ENCODE results near the gene KRTAP5-10. TPM values are rescaled to one million over a fixed set of nuclear protein-coding genes. Genes with fewer than 3 reads are reported as not detected.
"Not testable (repeated sequence)": the region's sequence is repeated elsewhere in the genome, so short reads cannot be mapped to it uniquely, and the experiment has no call there.

Gene KRTAP5-10
- total RNA-seq, 1 experiment from 2014 or later: not detected

DNA sequence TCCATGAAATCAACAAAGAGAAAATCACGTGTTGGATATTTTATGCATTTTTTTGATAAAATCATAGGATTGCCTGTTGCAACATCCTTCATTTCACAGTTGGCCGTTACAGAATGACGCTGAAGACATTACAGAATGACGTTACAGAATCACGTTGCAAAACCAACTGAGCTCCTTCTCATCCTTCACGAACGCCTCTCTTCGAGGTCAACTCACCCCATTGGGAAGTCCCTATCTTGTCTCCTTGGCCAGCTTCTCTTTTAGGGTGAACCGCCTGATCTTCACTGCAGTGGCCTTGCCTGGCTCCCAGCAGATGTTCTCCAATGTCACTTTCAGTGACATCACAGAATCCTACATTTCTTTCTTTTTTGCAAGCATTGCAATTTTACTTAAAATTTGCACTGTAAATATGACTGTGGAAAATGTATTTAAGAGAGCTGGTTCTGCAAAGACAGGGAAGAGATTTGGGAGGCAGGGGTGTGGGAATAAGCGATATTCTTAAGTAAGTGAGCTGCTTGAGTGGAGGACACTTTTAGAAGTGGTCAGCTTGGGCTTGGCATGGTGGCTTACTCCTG lies 33.2 kb upstream of the KRTAP5-10 start:
- Mint-ChIP-seq H3K27me3 (ENCODE audit: unreplicated experiment) (peaks cover 18% of the 10 kb centered on the region), H3K27ac (ENCODE audit: unreplicated experiment) (no peak overlapping the region), H3K36me3 (ENCODE audit: insufficient read depth, unreplicated experiment) (no peaks in the 10 kb centered on the region), H3K4me3 (ENCODE audit: low read depth, unreplicated experiment) (no peak overlapping the region), H3K9me3 (ENCODE audit: low read depth, unreplicated experiment) (no peaks in the 10 kb centered on the region), H3K4me1 (ENCODE audit: low read depth, unreplicated experiment) (no peaks in the 10 kb centered on the region)
- BruUV-seq (replicated peaks): no TSS peak
- CTCF ChIA-PET: interaction anchor here (0.9 kb wide), 1 partner anchor 10 kb away, joined by 3 read pairs; no protein-coding TSS in a partner anchor
- DNase-seq: no peak
- intact Hi-C loops (cut with micrococcal nuclease; ENCODE audit: unreplicated experiment): no loop called here
- TF ChIP-seq, protein P1, sequence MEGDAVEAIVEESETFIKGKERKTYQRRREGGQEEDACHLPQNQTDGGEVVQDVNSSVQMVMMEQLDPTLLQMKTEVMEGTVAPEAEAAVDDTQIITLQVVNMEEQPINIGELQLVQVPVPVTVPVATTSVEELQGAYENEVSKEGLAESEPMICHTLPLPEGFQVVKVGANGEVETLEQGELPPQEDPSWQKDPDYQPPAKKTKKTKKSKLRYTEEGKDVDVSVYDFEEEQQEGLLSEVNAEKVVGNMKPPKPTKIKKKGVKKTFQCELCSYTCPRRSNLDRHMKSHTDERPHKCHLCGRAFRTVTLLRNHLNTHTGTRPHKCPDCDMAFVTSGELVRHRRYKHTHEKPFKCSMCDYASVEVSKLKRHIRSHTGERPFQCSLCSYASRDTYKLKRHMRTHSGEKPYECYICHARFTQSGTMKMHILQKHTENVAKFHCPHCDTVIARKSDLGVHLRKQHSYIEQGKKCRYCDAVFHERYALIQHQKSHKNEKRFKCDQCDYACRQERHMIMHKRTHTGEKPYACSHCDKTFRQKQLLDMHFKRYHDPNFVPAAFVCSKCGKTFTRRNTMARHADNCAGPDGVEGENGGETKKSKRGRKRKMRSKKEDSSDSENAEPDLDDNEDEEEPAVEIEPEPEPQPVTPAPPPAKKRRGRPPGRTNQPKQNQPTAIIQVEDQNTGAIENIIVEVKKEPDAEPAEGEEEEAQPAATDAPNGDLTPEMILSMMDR (IDR thresholded peaks at IDR 0.05; ENCODE audit: unreplicated experiment): no peak

DNA sequence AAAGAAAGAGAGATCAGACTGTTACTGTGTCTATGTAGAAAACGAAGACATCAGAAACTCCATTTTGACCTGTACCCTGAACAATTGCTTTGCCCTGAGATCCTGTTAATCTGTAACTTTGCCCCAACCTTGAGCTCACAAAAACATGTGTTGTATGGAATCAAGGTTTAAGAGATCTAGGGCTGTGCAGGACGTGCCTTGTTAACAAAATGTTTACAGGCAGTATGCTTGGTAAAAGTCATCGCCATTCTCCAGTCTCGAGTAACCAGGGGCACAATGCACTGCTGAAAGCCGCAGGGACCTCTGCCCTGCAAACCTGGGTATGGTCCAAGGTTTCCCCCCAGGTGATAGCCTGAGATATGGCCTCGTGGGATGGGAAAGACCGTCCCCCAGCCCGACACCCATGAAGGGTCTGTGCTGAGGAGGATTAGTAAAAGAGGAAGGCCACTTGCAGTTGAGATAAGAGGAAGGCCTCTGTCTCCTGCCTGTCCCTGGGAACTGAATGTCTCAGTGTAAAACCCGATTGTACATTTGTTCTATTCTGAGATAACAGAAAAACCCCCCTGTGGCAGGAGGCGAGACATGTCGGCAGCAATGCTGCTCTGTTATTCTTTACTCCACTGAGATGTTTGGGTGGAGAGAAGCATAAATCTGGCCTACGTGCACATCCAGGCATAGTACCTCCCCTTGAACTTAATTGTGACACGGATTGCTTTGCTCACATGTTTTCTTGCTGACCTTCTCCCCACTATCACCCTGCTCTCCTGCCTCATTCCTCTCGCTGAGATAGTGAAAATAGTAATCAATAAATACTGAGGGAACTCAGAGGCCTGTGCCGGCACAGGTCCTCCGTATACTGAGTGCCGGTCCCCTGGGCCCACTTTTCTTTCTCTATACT lies 30.4 kb upstream of the KRTAP5-10 start:
- H3K27me3 Mint-ChIP-seq (ENCODE audit: unreplicated experiment): peaks cover 16% of the 10 kb centered on the region
- H3K27ac Mint-ChIP-seq (ENCODE audit: unreplicated experiment); BruUV-seq (replicated peaks); H3K36me3 Mint-ChIP-seq (ENCODE audit: insufficient read depth, unreplicated experiment); H3K9me3 Mint-ChIP-seq (ENCODE audit: low read depth, unreplicated experiment); DNase-seq; CTCF ChIA-PET; intact Hi-C loops (cut with micrococcal nuclease; ENCODE audit: unreplicated experiment); H3K4me3 Mint-ChIP-seq (ENCODE audit: low read depth, unreplicated experiment); H3K4me1 Mint-ChIP-seq (ENCODE audit: low read depth, unreplicated experiment): not testable (repeated sequence)

DNA sequence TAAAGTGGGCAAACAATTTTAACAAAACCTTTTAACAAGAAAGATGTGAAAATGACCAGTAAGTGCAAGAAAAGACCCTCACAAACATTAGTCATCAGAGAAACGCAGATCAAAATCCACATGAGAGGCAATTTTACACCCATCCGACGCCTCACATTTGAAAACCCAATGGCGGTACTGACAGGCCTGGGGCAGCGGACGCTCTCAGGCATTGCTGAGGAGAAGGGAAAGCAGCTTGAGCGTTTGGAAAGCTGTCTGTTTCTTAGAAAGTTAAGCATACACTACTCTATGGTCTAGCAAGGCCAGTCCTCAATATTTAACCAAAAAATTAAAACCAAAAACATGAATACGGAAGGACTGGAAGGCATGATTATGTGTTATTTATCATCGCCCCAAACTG lies 29.5 kb upstream of the KRTAP5-10 start:
- Mint-ChIP-seq H3K9me3 (ENCODE audit: low read depth, unreplicated experiment) (peaks cover 2% of the 10 kb centered on the region), H3K36me3 (ENCODE audit: insufficient read depth, unreplicated experiment) (no peaks in the 10 kb centered on the region), H3K27ac (ENCODE audit: unreplicated experiment) (no peak overlapping the region), H3K4me3 (ENCODE audit: low read depth, unreplicated experiment) (no peak overlapping the region), H3K27me3 (ENCODE audit: unreplicated experiment) (peaks cover 24% of the 10 kb centered on the region), H3K4me1 (ENCODE audit: low read depth, unreplicated experiment) (no peaks in the 10 kb centered on the region)
- TF ChIP-seq, protein P1 (IDR thresholded peaks at IDR 0.05; ENCODE audit: unreplicated experiment): no peak
- CTCF ChIA-PET: no interaction called here
- BruUV-seq (replicated peaks): no TSS peak
- DNase-seq: no peak
- intact Hi-C loops (cut with micrococcal nuclease; ENCODE audit: unreplicated experiment): no loop called here

DNA sequence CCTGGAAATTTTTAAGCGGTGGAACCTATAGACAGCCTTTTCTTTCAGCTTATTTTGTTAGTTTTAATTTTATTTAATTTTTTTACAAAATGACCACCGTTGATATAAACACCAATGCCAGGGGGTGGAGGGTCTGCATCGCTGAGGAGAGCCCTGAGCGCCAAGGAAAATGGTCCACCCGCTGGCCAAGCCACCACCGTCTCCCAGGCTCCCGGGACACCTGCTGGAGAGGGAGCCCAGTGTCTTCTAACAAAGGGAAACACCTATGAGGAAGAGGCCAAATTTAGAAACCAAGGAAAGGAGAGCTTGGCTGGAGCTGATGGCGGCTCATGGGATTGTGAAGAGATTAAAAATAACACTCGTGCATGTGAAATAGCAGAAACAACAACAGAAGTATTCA lies 27.8 kb upstream of the KRTAP5-10 start:
- Mint-ChIP-seq H3K27ac (ENCODE audit: unreplicated experiment) (no peak overlapping the region), H3K36me3 (ENCODE audit: insufficient read depth, unreplicated experiment) (no peaks in the 10 kb centered on the region), H3K27me3 (ENCODE audit: unreplicated experiment) (peaks cover 39% of the 10 kb centered on the region), H3K4me3 (ENCODE audit: low read depth, unreplicated experiment) (no peak overlapping the region), H3K4me1 (ENCODE audit: low read depth, unreplicated experiment) (no peaks in the 10 kb centered on the region), H3K9me3 (ENCODE audit: low read depth, unreplicated experiment) (peaks cover 2% of the 10 kb centered on the region)
- CTCF ChIA-PET: no interaction called here
- TF ChIP-seq, protein P1 (IDR thresholded peaks at IDR 0.05; ENCODE audit: unreplicated experiment): no peak
- no peak for DNase-seq
- BruUV-seq (replicated peaks): no TSS peak
- intact Hi-C loops (cut with micrococcal nuclease; ENCODE audit: unreplicated experiment): no loop called here

DNA sequence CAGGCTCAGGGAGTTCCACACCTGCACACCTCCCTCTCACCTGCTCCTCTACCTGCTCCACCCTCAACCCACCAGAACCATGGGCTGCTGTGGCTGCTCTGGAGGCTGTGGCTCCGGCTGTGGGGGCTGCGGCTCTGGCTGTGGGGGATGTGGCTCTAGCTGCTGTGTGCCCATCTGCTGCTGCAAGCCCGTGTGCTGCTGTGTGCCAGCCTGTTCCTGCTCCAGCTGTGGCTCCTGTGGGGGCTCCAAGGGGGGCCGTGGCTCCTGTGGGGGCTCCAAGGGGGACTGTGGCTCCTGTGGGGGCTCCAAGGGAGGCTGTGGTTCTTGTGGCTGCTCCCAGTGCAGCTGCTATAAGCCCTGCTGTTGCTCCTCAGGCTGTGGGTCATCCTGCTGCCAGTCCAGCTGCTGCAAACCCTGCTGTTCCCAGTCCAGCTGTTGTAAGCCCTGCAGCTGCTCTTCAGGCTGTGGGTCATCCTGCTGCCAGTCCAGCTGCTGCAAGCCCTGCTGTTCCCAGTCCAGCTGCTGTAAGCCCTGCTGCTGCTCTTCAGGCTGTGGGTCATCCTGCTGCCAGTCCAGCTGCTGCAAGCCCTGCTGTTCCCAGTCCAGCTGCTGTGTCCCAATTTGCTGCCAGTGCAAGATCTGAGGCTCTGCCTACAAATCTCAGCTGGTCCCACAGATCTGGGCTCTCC lies 27.2 kb upstream of the KRTAP5-10 start, which contains the start of gene KRTAP5-8:
Gene KRTAP5-8 (plus strand): TSS at position 49 of the 689 bp plus-strand sequence. CDS start 31 bp downstream, at position 80.
- DNase-seq; H3K27ac Mint-ChIP-seq (ENCODE audit: unreplicated experiment); H3K4me3 Mint-ChIP-seq (ENCODE audit: low read depth, unreplicated experiment); H3K36me3 Mint-ChIP-seq (ENCODE audit: insufficient read depth, unreplicated experiment); CTCF ChIA-PET; H3K9me3 Mint-ChIP-seq (ENCODE audit: low read depth, unreplicated experiment); BruUV-seq (replicated peaks); H3K4me1 Mint-ChIP-seq (ENCODE audit: low read depth, unreplicated experiment); intact Hi-C loops (cut with micrococcal nuclease; ENCODE audit: unreplicated experiment): not testable (repeated sequence)
- peaks cover 44% of the 10 kb centered on the region for H3K27me3 Mint-ChIP-seq (ENCODE audit: unreplicated experiment)

Data from Calu3 (cell line).